GM12878 (cell line): ENCODE measurements around the gene DEFB124. TPM values are rescaled to one million over a fixed set of nuclear protein-coding genes. Genes with fewer than 3 reads are reported as not detected.

Experiments used
- ATAC-seq: fragments of 200-7000 bp; cut with Tn5 transposase; 3 replicates; pipeline ENCODE4 v1.9.1; 2020; ENCODE audit warnings: mild to moderate bottlenecking, moderate library complexity
- BruUV-seq: library from RNA; stranded (reverse); fragments of 400-500 nt; replicated peaks from 2 replicates; lab custom pipeline; 2021; lab: Mats Ljungman, UMichigan
- CTCF ChIA-PET: fragments of 300-600 bp; sonication (Branson Sonifier 250); formaldehyde crosslinking; extraction: SDS; loops from one replicate; lab custom pipeline; 2021; ENCODE audit warnings: inconsistent platforms; lab: Yijun Ruan, JAX
- POLR2A ChIA-PET: fragments of 350-600 bp; formaldehyde crosslinking; extraction: SDS; loops from one replicate; lab custom pipeline; 2021; ENCODE audit warnings: inconsistent platforms; lab: Charles Lee
- RAD21 ChIA-PET: fragments of 300-600 bp; sonication (Branson Sonifier 250); formaldehyde crosslinking; loops from one replicate; lab custom pipeline; 2023; ENCODE audit warnings: antibody characterized with exemption; ENCODE audit not compliant: unreplicated experiment; lab: Charles Lee
- SMC1A ChIA-PET: fragments of 300-600 bp; sonication (Branson Sonifier 250); formaldehyde crosslinking; loops from one replicate; lab custom pipeline; 2023; ENCODE audit not compliant: unreplicated experiment, uncharacterized antibody; lab: Charles Lee
- DNase-seq: peaks from one replicate; pipeline ENCODE4 v3.0.0-alpha.2; 2011; ENCODE audit warnings: low read depth, low spot score
- FAIRE-seq: peaks from 3 replicates; lab custom pipeline; 2011; peaks lifted over from hg19 to GRCh38; lab: Jason Lieb, UNC
- H2AFZ ChIP-seq: 2 replicates; pipeline ENCODE4 v1.6.0; 2011; ENCODE audit warnings: low read depth, low read length, control low read depth; ENCODE audit not compliant: control insufficient read depth
- H3K27ac ChIP-seq: 2 replicates; pipeline ENCODE4 v1.5.1; 2011; ENCODE audit warnings: control low read depth; ENCODE audit not compliant: control insufficient read depth, insufficient read depth
- H3K27me3 ChIP-seq, 2 experiments: replicated peaks in 1 of 2; 2 replicates each; pipeline versions ENCODE4 v1.6.0 to v1.6.1; 2011; ENCODE audit warnings: low read length in 1 of 2; ENCODE audit not compliant: control insufficient read depth in 2 of 2, insufficient read depth in 2 of 2
- H3K36me3 ChIP-seq, 2 experiments: 2 replicates each; pipeline ENCODE4 v1.5.1; 2011; ENCODE audit warnings: low read length in 1 of 2; ENCODE audit not compliant: control insufficient read depth in 2 of 2, insufficient read depth in 2 of 2
- H3K4me1 ChIP-seq: 2 replicates; pipeline ENCODE4 v1.6.1; 2011; ENCODE audit warnings: mild to moderate bottlenecking, low read length, moderate library complexity, mixed read lengths; ENCODE audit not compliant: control insufficient read depth, insufficient read depth
- H3K4me2 ChIP-seq: 2 replicates; pipeline ENCODE4 v1.6.0; 2011; ENCODE audit warnings: control low read depth; ENCODE audit not compliant: control insufficient read depth, insufficient read depth
- H3K4me3 ChIP-seq: fragments of 200-600 bp; sonication (generic); 2 replicates; pipeline ENCODE4 v1.5.1; 2016
- H3K79me2 ChIP-seq: 2 replicates; pipeline ENCODE4 v1.6.0; 2011; ENCODE audit warnings: low read length; ENCODE audit not compliant: control insufficient read depth, insufficient read depth
- H3K9ac ChIP-seq: 2 replicates; pipeline ENCODE4 v1.8.0; 2011; ENCODE audit warnings: low read length, control low read depth, mixed read lengths; ENCODE audit not compliant: control insufficient read depth, insufficient read depth
- H3K9me3 ChIP-seq: replicated peaks from 3 replicates; pipeline ENCODE4 v1.5.1; 2011; ENCODE audit warnings: mild to moderate bottlenecking, low read length; ENCODE audit not compliant: control insufficient read depth, insufficient read depth
- H4K20me1 ChIP-seq: 2 replicates; pipeline ENCODE4 v1.6.0; 2011; ENCODE audit not compliant: control insufficient read depth, insufficient read depth
- FOXM1 ChIP-seq: IDR thresholded peaks from 2 replicates; pipeline ENCODE4 v1.6.1; 2012; ENCODE audit warnings: low read depth, mild to moderate bottlenecking, inconsistent platforms, low read length, moderate library complexity
- MTA2 ChIP-seq: fragments of 450-650 bp; IDR thresholded peaks from 2 replicates; pipeline ENCODE4 v1.6.1; 2016; ENCODE audit warnings: low read depth, mild to moderate bottlenecking, moderate library complexity
- NR2F1 ChIP-seq: fragments of 450-650 bp; conservative IDR thresholded peaks from 2 replicates; pipeline ENCODE4 v1.6.1; 2017; ENCODE audit warnings: mild to moderate bottlenecking
- PAX8 ChIP-seq: fragments of 450-650 bp; IDR thresholded peaks from 2 replicates; pipeline ENCODE4 v1.6.1; 2017; ENCODE audit warnings: mild to moderate bottlenecking, moderate library complexity
- POLR2AphosphoS2 ChIP-seq: IDR thresholded peaks from 2 replicates; pipeline ENCODE4 v1.6.1; 2011; ENCODE audit warnings: low read depth, mild to moderate bottlenecking, low read length, improper control_type of control experiment, moderate library complexity
- RUNX3 ChIP-seq: IDR thresholded peaks from 2 replicates; pipeline ENCODE4 v1.6.1; 2012; ENCODE audit warnings: low read length, inconsistent platforms
- SIN3A ChIP-seq: IDR thresholded peaks from 2 replicates; pipeline ENCODE4 v1.6.1; 2012; ENCODE audit warnings: low read depth, low read length, improper control_type of control experiment
- SMARCA5 ChIP-seq: fragments of 450-650 bp; IDR thresholded peaks from 2 replicates; pipeline ENCODE4 v1.6.1; 2017; ENCODE audit warnings: mild to moderate bottlenecking
- SP1 ChIP-seq: IDR thresholded peaks from one replicate; pipeline ENCODE4 v1.6.1; 2011; ENCODE audit warnings: low read depth, low read length
- STAT1 ChIP-seq: fragments of 450-650 bp; conservative IDR thresholded peaks from 2 replicates; pipeline ENCODE4 v1.6.1; 2014; ENCODE audit warnings: antibody characterized with exemption, mild to moderate bottlenecking
- SUZ12 ChIP-seq: fragments of 200-600 bp; sonication (generic); IDR thresholded peaks from one replicate; pipeline ENCODE4 v1.6.1; 2018; ENCODE audit warnings: antibody characterized with exemption, mild to moderate bottlenecking; ENCODE audit not compliant: unreplicated experiment
- TBL1XR1 ChIP-seq: IDR thresholded peaks from 2 replicates; pipeline ENCODE4 v1.6.1; 2012; ENCODE audit warnings: low read depth, low read length, improper control_type of control experiment
- ZBED1 ChIP-seq: IDR thresholded peaks from 2 replicates; pipeline ENCODE4 v1.6.1; 2016; ENCODE audit warnings: borderline replicate concordance
- ZNF207 ChIP-seq: fragments of 450-650 bp; IDR thresholded peaks from 2 replicates; pipeline ENCODE4 v1.6.1; 2014; ENCODE audit warnings: antibody characterized with exemption, mild to moderate bottlenecking, borderline replicate concordance
- ZNF217 ChIP-seq: fragments of 450-650 bp; IDR thresholded peaks from 2 replicates; pipeline ENCODE4 v1.6.1; 2017; ENCODE audit warnings: antibody characterized with exemption, mild to moderate bottlenecking
- ZNF24 ChIP-seq: fragments of 450-650 bp; IDR thresholded peaks from 2 replicates; pipeline ENCODE4 v1.6.1; 2017; ENCODE audit warnings: antibody characterized with exemption, mild to moderate bottlenecking
- WGBS: methylation state at CpG from one replicate; pipeline ENCODE4 v1.1.6; 2016; ENCODE audit warnings: low lambda C conversion rate; ENCODE audit not compliant: insufficient replicate concordance, insufficient coverage; ENCODE audit errors: missing lambda C conversion rate; 5-methylcytosine and 5-hydroxymethylcytosine counted together
- in situ Hi-C: fragments of 300-500 bp; cut with MboI; formaldehyde crosslinking; loops from 9 replicates; pipeline ENCODE4 v1.14.3; 2018; ENCODE audit warnings: mixed read lengths
- intact Hi-C: fragments of 100-400 bp; cut with micrococcal nuclease; formaldehyde crosslinking; loops from one replicate; pipeline ENCODE4 v1.14.2; 2022; ENCODE audit not compliant: unreplicated experiment
- polyA plus RNA-seq, 11 experiments: library from polyadenylated mRNA; depleted of rRNA in 4 of 11; unstranded in 6 of 11; stranded (reverse) in 5 of 11; fragments of >200 nt; fragmentation: Nextera tagmentation in 4 of 11; fragmentation: Illumina TruSeq in 1 of 11; extraction: Ambion mirVana in 4 of 11; extraction: Trizol in 1 of 11; gene quantifications; 1 replicate in 1 of 11; 2 replicates in 10 of 11; pipeline versions ENCODE4 v1.2.1 to v1.2.3, GENCODE V29; 2011 to 2016; ENCODE audit warnings: inconsistent platforms in 2 of 11, missing spikeins in 2 of 11, low read depth in 1 of 11
- total RNA-seq, 4 experiments: library from RNA; depleted of rRNA in 3 of 4; stranded (reverse); fragments of >200 nt in 3 of 4; fragmentation: Illumina TruSeq in 1 of 4; extraction: Trizol in 1 of 4; gene quantifications; 2 replicates each; pipeline versions ENCODE4 v1.2.1 to v1.2.3, GENCODE V29; 2013 to 2021
- TF ChIP-seq, protein P1 (sequence below): fragments of 450-650 bp; conservative IDR thresholded peaks from 2 replicates; pipeline ENCODE4 v1.6.1; 2017; ENCODE audit warnings: mild to moderate bottlenecking, moderate library complexity
- TF ChIP-seq, protein P2 (sequence below): IDR thresholded peaks from 2 replicates; pipeline ENCODE4 v1.6.1; 2012; ENCODE audit warnings: low read depth, low read length, improper control_type of control experiment

DEFB124 gene
- total and polyA plus RNA-seq, 10 of the 15 experiments (the other 5 are each of a cell fraction or from before 2014, with no cell fraction given), result not detected

DNA sequence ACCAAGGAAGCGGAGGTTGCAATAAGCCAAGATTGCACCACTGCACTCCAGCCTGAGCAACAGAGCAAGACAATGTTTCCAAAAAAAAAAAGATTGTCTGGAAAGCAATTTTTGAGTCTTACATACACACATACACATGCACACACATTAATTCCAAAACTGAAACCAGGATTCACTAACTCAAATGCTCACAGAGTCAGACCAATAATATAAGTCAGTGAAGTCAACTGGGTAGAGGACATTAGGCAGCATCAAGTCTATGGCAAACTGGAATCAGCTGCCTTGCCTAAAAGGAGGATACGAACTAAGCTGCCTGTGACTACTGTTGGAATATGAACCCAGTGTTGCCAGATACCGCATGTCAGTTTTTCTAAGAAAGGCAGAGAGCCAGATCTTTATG lies 15.8 kb upstream of the DEFB124 start:
- DNase-seq (no peak), ATAC-seq (no peak), FAIRE-seq (no peak)
- ChIA-PET CTCF (interaction anchor here (4.8 kb wide), 1 partner anchor 12 kb away, joined by 27 read pairs; no protein-coding TSS in a partner anchor), RAD21 (no interaction called here), SMC1A (interaction anchor here (2.1 kb wide), 1 partner anchor 12 kb away, joined by 6 read pairs; no protein-coding TSS in a partner anchor), POLR2A (no interaction called here)
- Histone ChIP-seq H3K4me3 (no peak overlapping the region), H3K4me2 (no peak overlapping the region), H3K4me1 (no peaks in the 10 kb centered on the region), H3K27ac (no peak overlapping the region), H3K79me2 (no peaks in the 10 kb centered on the region), H4K20me1 (no peaks in the 10 kb centered on the region), H3K9me3 (no peaks in the 10 kb centered on the region), H2AFZ (no peak overlapping the region), H3K27me3 (peaks cover 0 to 1% of the 10 kb centered on the region in 2 experiments; a peak in 1 of 4 replicates), H3K36me3 (no peaks in the 10 kb centered on the region), H3K9ac (no peak overlapping the region)
- intact Hi-C loops, result no loop called here
- in situ Hi-C loops, result no loop called here
- 69% methylated on average over 3 of the region's 3 CpGs for WGBS
- TF ChIP-seq ZNF217, result no peak
- no peak for TF ChIP-seq FOXM1
- TF ChIP-seq ZBED1, result no peak
- no peak for TF ChIP-seq SUZ12
- TF ChIP-seq, protein P1, sequence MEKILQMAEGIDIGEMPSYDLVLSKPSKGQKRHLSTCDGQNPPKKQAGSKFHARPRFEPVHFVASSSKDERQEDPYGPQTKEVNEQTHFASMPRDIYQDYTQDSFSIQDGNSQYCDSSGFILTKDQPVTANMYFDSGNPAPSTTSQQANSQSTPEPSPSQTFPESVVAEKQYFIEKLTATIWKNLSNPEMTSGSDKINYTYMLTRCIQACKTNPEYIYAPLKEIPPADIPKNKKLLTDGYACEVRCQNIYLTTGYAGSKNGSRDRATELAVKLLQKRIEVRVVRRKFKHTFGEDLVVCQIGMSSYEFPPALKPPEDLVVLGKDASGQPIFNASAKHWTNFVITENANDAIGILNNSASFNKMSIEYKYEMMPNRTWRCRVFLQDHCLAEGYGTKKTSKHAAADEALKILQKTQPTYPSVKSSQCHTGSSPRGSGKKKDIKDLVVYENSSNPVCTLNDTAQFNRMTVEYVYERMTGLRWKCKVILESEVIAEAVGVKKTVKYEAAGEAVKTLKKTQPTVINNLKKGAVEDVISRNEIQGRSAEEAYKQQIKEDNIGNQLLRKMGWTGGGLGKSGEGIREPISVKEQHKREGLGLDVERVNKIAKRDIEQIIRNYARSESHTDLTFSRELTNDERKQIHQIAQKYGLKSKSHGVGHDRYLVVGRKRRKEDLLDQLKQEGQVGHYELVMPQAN, result no peak
- TF ChIP-seq NR2F1, result no peak
- no peak for TF ChIP-seq RUNX3
- no peak for TF ChIP-seq STAT1
- no peak for TF ChIP-seq ZNF24
- no peak for TF ChIP-seq TBL1XR1
- TF ChIP-seq, protein P2, sequence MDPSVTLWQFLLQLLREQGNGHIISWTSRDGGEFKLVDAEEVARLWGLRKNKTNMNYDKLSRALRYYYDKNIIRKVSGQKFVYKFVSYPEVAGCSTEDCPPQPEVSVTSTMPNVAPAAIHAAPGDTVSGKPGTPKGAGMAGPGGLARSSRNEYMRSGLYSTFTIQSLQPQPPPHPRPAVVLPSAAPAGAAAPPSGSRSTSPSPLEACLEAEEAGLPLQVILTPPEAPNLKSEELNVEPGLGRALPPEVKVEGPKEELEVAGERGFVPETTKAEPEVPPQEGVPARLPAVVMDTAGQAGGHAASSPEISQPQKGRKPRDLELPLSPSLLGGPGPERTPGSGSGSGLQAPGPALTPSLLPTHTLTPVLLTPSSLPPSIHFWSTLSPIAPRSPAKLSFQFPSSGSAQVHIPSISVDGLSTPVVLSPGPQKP, result no peak
- no peak for TF ChIP-seq PAX8
- TF ChIP-seq SMARCA5, result no peak
- no peak for TF ChIP-seq SIN3A
- no peak for TF ChIP-seq ZNF207
- no peak for TF ChIP-seq SP1
- no peak for TF ChIP-seq MTA2
- TF ChIP-seq POLR2AphosphoS2, result no peak
- no TSS peak for BruUV-seq
